Stimulated activated CD8-positive, alpha-beta memory T cell treated with anti-CD3 and anti-CD28 coated beads, Interleukin-15, amount 100 ng/mL, for 1 hour (primary cell): Measurements from ENCODE around the gene PIK3R5.

ENCODE experiments used
- DNase-seq: peaks from one replicate; pipeline ENCODE4 v3.0.0-alpha.2; 2020; ENCODE audit warnings: low read depth

The PIK3R5 gene

GRCh38 chr17:8875436-8875835, 90.1 kb downstream of the PIK3R5 start:
- DNase-seq, result no peak

- no peak for DNase-seq
Observed at GRCh38 chr17:8873801-8874715, 91.4 kb downstream of the PIK3R5 start.

- DNase-seq, result no peak
Observed at GRCh38 chr17:8872705-8873435, 92.6 kb downstream of the PIK3R5 start.

GRCh38 chr17:8872036-8872704, 93.3 kb downstream of the PIK3R5 start:
- DNase-seq, result no peak

- DNase-seq, result no peak
Observed at GRCh38 chr17:8871081-8871581, 94.4 kb downstream of the PIK3R5 start.

GRCh38 chr17:8870406-8871040, 95.0 kb downstream of the PIK3R5 start:
- no peak for DNase-seq

- DNase-seq, result no peak
Observed at GRCh38 chr17:8869114-8869815, 96.2 kb downstream of the PIK3R5 start.

- DNase-seq, result no peak
Observed at GRCh38 chr17:8868529-8868951, 97.0 kb downstream of the PIK3R5 start.

- DNase-seq, result no peak
Observed at GRCh38 chr17:8868092-8868491, 97.4 kb downstream of the PIK3R5 start.

GRCh38 chr17:8867361-8867981, 98.0 kb downstream of the PIK3R5 start, which contains the start of gene PIK3R6:
PIK3R6 (minus strand) TSS chr17:8867674; CDS start chr17:8849794, 17,880 bp downstream.
- DNase-seq, result no peak

GRCh38 chr17:8865811-8866210, 99.7 kb downstream of the PIK3R5 start:
- no peak for DNase-seq

- no peak for DNase-seq
Observed at GRCh38 chr17:8865385-8865784, 100.1 kb downstream of the PIK3R5 start.

GRCh38 chr17:8862213-8863056, 103.1 kb downstream of the PIK3R5 start:
- DNase-seq, result no peak

- no peak for DNase-seq
Observed at GRCh38 chr17:8861495-8862181, 103.9 kb downstream of the PIK3R5 start.

- DNase-seq, result no peak
Observed at GRCh38 chr17:8859804-8860430, 105.6 kb downstream of the PIK3R5 start.

- DNase-seq, result no peak
Observed at GRCh38 chr17:8859027-8859803, 106.3 kb downstream of the PIK3R5 start.

GRCh38 chr17:8857919-8858318, 107.6 kb downstream of the PIK3R5 start:
- DNase-seq, result no peak
